T-helper 17 cell (primary cell): ENCODE measurements around the gene KIF6. TPM values are rescaled to one million over a fixed set of nuclear protein-coding genes. Genes with fewer than 3 reads are reported as not detected.

Experiments
- ATAC-seq: fragments of 150-1000 bp; cut with Tn5 transposase; 2 replicates; pipeline ENCODE4 v1.10.0; 2021; ENCODE audit warnings: mild to moderate bottlenecking, moderate library complexity
- DNase-seq, 3 donors: peaks; one replicate each; pipeline versions ENCODE4 v3.0.0 to v3.0.0-alpha.2; 2020 to 2021
- H3K9me3 ChIP-seq: one replicate; pipeline ENCODE4 v1.7.0; 2013; ENCODE audit warnings: low read length, mild to moderate bottlenecking; ENCODE audit not compliant: control insufficient read depth, poor library complexity, severe bottlenecking
- H3K27ac Mint-ChIP-seq: one replicate; pipeline ENCODE4 v1.8.0; 2022; ENCODE audit warnings: mild to moderate bottlenecking, moderate library complexity, mixed read lengths
- H3K27me3 Mint-ChIP-seq: one replicate; pipeline ENCODE4 v1.8.0; 2022; ENCODE audit warnings: mixed read lengths
- H3K36me3 Mint-ChIP-seq: one replicate; pipeline ENCODE4 v1.8.0; 2022; ENCODE audit warnings: low read depth, mixed read lengths
- H3K4me1 Mint-ChIP-seq: one replicate; pipeline ENCODE4 v1.8.0; 2022; ENCODE audit warnings: mild to moderate bottlenecking, mixed read lengths
- H3K4me3 Mint-ChIP-seq: one replicate; pipeline ENCODE4 v1.8.0; 2022; ENCODE audit warnings: mild to moderate bottlenecking, moderate library complexity, mixed read lengths
- total RNA-seq, 4 donors: library from RNA in 2 of 4; stranded (reverse) in 2 of 4; gene quantifications; one replicate each; pipeline ENCODE4 v1.2.3 and lab custom pipeline; 2022 to 2026

Gene KIF6
- total RNA-seq, 2 donors from 2014 or later, result 0.40 TPM; not detected in 1

DNA sequence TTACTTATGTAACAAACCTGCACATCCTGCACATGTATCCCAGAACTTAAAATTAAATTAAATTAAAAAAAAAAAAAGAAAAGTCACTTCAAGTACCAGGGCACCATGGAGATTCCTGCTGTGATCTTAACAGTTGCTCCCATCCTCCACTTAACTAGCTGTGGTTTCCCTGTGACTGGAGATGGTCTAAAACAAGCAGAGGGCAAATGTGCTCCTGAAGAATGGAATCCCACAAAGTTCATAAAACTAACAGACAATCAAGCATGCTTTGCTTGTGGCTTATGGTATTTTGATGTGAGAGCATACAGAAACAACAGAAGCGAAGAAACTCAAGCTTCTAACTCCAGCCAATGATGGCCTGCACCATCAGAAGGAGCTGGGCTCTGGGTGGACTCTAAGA lies 249.1 kb downstream of the KIF6 start:
- ATAC-seq (no peak), DNase-seq (no peak)
- H3K27me3 Mint-ChIP-seq, result no peaks in the 10 kb centered on the region
- H3K27ac Mint-ChIP-seq, result no peak overlapping the region
- H3K9me3 ChIP-seq, result no peaks in the 10 kb centered on the region
- no peaks in the 10 kb centered on the region for H3K36me3 Mint-ChIP-seq
- H3K4me1 Mint-ChIP-seq, result peaks cover 4% of the 10 kb centered on the region
- no peak overlapping the region for H3K4me3 Mint-ChIP-seq

GRCh38 chr6:39471954-39472659 lies 253.1 kb downstream of the KIF6 start:
- no peaks in the 10 kb centered on the region for H3K9me3 ChIP-seq
- H3K4me3 Mint-ChIP-seq, result no peak overlapping the region
- ATAC-seq (no peak), DNase-seq (no peak)
- H3K27me3 Mint-ChIP-seq, result no peaks in the 10 kb centered on the region
- H3K27ac Mint-ChIP-seq, result no peak overlapping the region
- peaks cover 4% of the 10 kb centered on the region for H3K4me1 Mint-ChIP-seq
- no peaks in the 10 kb centered on the region for H3K36me3 Mint-ChIP-seq

DNA sequence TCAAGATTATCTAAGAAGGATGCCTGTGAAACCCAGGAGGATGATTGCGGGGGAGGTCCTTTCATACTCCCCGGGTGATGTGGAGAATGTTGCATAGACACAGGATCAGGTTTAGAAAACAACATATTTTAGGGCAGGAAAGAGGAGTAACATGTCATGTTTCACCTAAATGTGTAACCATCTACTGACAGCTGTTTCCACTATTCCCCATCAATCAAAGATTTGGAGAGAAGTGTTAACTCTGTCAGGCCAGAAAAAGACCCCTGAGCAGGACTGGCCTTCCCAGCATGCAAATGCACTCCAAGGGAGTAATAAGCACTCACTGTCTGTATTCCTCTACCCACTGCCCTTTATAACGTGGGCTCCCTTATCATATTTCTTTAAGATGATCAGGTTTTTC lies 254.7 kb downstream of the KIF6 start:
- H3K4me1 Mint-ChIP-seq, result peaks cover 4% of the 10 kb centered on the region
- ATAC-seq, result no peak
- H3K9me3 ChIP-seq, result no peaks in the 10 kb centered on the region
- no peak overlapping the region for H3K27ac Mint-ChIP-seq
- no peaks in the 10 kb centered on the region for H3K36me3 Mint-ChIP-seq
- H3K4me3 Mint-ChIP-seq, result no peak overlapping the region
- no peaks in the 10 kb centered on the region for H3K27me3 Mint-ChIP-seq
- no peak for DNase-seq

GRCh38 chr6:39468385-39468784 lies 256.8 kb downstream of the KIF6 start:
- no peaks in the 10 kb centered on the region for H3K9me3 ChIP-seq
- Mint-ChIP-seq H3K4me3 (no peak overlapping the region), H3K27ac (no peak overlapping the region), H3K36me3 (peaks cover 2% of the 10 kb centered on the region), H3K4me1 (peaks cover 4% of the 10 kb centered on the region), H3K27me3 (no peaks in the 10 kb centered on the region)
- DNase-seq (no peak), ATAC-seq (no peak)

DNA sequence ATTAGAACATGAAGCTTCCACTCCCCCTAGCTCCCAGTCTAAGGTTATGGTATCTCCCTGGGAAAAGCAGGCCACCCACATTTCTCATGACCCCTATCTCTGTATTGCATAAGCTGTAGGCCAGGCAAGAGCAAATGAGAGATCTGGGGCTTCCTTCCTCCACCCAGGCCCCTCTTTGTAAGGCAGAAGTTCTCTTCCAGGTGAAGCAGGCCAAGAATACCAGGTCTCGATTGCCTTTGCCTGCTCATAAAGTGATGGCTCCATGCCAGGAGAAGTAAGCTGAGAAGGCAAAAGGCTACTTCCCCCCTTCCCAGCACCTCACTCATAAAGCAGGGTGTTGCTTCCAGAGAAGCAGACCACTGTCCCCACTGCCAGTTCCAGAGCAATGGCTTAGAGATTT lies 258.6 kb downstream of the KIF6 start:
- Mint-ChIP-seq H3K27ac (no peak overlapping the region), H3K36me3 (peaks cover 2% of the 10 kb centered on the region), H3K4me1 (no peaks in the 10 kb centered on the region), H3K27me3 (peaks cover 5% of the 10 kb centered on the region), H3K4me3 (no peak overlapping the region)
- ATAC-seq (no peak), DNase-seq (no peak)
- H3K9me3 ChIP-seq, result no peaks in the 10 kb centered on the region

DNA sequence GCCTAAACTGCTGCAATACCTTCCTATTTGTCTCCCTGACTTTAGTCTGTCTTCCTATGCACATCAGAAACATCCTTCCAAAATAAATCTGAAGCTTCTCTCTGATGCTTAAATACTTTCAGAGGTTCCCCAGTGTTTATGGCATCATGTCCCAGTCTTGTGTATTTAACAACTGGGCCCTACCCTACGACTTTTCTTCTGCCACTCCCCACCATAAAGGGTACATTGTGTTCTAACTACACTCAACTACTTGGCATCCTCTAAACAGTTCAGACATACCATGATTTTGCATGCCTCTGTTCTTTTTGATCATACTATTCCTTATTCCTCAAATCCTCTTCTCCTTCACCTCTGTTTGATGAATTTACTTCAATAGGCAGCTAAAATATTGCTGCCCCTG lies 259.7 kb downstream of the KIF6 start:
- Mint-ChIP-seq H3K36me3 (peaks cover 2% of the 10 kb centered on the region), H3K4me3 (no peak overlapping the region), H3K4me1 (no peaks in the 10 kb centered on the region), H3K27ac (no peak overlapping the region), H3K27me3 (peaks cover 5% of the 10 kb centered on the region)
- no peak for ATAC-seq
- DNase-seq, result no peak
- H3K9me3 ChIP-seq, result peaks cover 2% of the 10 kb centered on the region

- H3K4me3 Mint-ChIP-seq, result no peak overlapping the region
- no peak for DNase-seq
- peaks cover 2% of the 10 kb centered on the region for H3K36me3 Mint-ChIP-seq
Observed at GRCh38 chr6:39464067-39464466, 261.1 kb downstream of the KIF6 start.

GRCh38 chr6:39453956-39454524 lies 271.2 kb downstream of the KIF6 start:
- no peak overlapping the region for H3K4me3 Mint-ChIP-seq
- no peaks in the 10 kb centered on the region for H3K9me3 ChIP-seq
- DNase-seq (no peak), ATAC-seq (no peak)
- peaks cover 20% of the 10 kb centered on the region for H3K27me3 Mint-ChIP-seq
- H3K4me1 Mint-ChIP-seq, result no peaks in the 10 kb centered on the region
- no peaks in the 10 kb centered on the region for H3K36me3 Mint-ChIP-seq
- no peak overlapping the region for H3K27ac Mint-ChIP-seq

More at GRCh38 chr6:39464067-39464466, 261.1 kb downstream of the KIF6 start:
- Mint-ChIP-seq H3K27ac (no peak overlapping the region), H3K4me1 (no peaks in the 10 kb centered on the region), H3K27me3 (peaks cover 5% of the 10 kb centered on the region)
- no peak for ATAC-seq
- H3K9me3 ChIP-seq, result peaks cover 2% of the 10 kb centered on the region

DNA sequence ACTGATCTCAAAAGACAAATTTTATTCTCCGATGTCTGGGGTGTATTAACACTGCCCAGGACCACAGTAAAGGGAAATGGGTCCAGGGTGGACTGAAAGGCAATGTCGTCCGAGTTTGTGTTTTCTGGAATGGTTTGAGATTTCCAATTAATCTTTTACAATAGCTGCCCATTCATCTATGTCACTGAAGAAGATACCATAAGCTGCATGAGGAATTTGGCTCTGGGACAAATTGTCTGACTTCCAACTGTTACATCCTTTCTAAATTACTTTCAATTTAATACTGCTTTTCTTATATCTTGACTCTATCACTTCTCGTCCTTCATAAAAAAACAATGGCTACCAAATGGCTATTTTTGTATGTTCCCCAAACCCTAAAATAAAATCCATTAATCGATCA lies 272.0 kb downstream of the KIF6 start:
- no peak for ATAC-seq
- no peaks in the 10 kb centered on the region for H3K36me3 Mint-ChIP-seq

DNA sequence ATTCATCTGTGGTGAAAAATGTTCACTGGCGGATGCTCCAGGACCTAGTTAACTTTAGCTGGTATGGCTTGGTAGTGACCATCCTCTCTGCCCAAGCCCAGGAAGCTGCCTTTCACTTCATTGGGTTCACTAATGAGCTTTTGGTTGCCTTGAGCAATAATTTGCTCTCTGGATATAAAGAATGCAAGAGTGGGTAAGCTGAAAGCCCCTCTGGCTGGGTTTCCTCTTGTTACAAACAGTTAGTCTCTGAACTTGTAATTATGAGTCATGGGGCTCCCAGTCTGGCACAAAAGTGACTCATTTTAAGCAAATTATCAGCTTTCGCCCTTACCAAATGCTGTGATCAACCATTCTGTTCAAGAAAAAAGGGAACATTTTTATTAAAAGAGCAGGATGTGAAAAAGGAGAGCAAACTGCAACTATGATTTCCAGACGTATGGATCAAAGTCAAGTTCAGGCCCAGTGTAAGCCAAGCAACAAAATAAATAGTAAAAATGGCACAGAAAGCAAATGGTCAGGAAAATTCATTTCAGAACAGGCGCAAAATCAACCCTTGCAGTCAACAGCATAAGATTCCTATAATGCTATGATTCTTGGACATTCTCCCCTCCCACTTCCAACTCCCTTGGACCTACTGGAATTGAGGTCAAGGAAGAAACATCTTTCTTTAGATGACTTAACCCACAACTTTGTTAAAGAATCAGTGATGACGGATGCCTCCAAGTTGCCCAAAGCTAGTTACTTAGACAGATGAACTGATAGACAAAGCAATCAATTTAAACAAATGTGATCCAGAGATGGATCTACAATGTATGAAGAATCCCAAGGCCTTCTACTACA lies 272.7 kb downstream of the KIF6 start:
- ATAC-seq (no peak), DNase-seq (no peak)
- H3K9me3 ChIP-seq, result no peaks in the 10 kb centered on the region
- H3K27me3 Mint-ChIP-seq, result peaks cover 31% of the 10 kb centered on the region
- no peaks in the 10 kb centered on the region for H3K4me1 Mint-ChIP-seq
- no peaks in the 10 kb centered on the region for H3K36me3 Mint-ChIP-seq
- no peak overlapping the region for H3K4me3 Mint-ChIP-seq
- H3K27ac Mint-ChIP-seq, result no peak overlapping the region

More for the DNA sequence above, 272.0 kb downstream of the KIF6 start:
- Mint-ChIP-seq H3K27ac (no peak overlapping the region), H3K27me3 (peaks cover 28% of the 10 kb centered on the region), H3K4me1 (no peaks in the 10 kb centered on the region), H3K4me3 (no peak overlapping the region)
- DNase-seq, result no peak
- H3K9me3 ChIP-seq, result no peaks in the 10 kb centered on the region

- no peak overlapping the region for H3K27ac Mint-ChIP-seq
- H3K36me3 Mint-ChIP-seq, result no peaks in the 10 kb centered on the region
- no peak overlapping the region for H3K4me3 Mint-ChIP-seq
- no peaks in the 10 kb centered on the region for H3K9me3 ChIP-seq
- DNase-seq, result no peak
- ATAC-seq, result no peak
- H3K4me1 Mint-ChIP-seq, result no peaks in the 10 kb centered on the region
- peaks cover 36% of the 10 kb centered on the region for H3K27me3 Mint-ChIP-seq
Observed at GRCh38 chr6:39451831-39452230, 273.4 kb downstream of the KIF6 start.

- H3K9me3 ChIP-seq, result no peaks in the 10 kb centered on the region
- Mint-ChIP-seq H3K4me1 (no peaks in the 10 kb centered on the region), H3K27ac (no peak overlapping the region), H3K27me3 (peaks cover 43% of the 10 kb centered on the region), H3K4me3 (no peak overlapping the region), H3K36me3 (peaks cover 2% of the 10 kb centered on the region)
- no peak for DNase-seq
- ATAC-seq, result no peak
Observed at GRCh38 chr6:39449022-39449421, 276.2 kb downstream of the KIF6 start.

GRCh38 chr6:39446909-39447308 lies 278.3 kb downstream of the KIF6 start:
- DNase-seq (no peak), ATAC-seq (no peak)
- peaks cover 49% of the 10 kb centered on the region for H3K27me3 Mint-ChIP-seq
- H3K4me1 Mint-ChIP-seq, result no peaks in the 10 kb centered on the region
- no peaks in the 10 kb centered on the region for H3K9me3 ChIP-seq
- H3K27ac Mint-ChIP-seq, result no peak overlapping the region
- H3K36me3 Mint-ChIP-seq, result peaks cover 2% of the 10 kb centered on the region
- no peak overlapping the region for H3K4me3 Mint-ChIP-seq
